ENCODE measurements around the gene CEP131. TPM values are rescaled to one million over a fixed set of nuclear protein-coding genes. Genes with fewer than 3 reads are reported as not detected.
A peak's percentile ranks its signal among the peaks of the same experiment; 100 is the strongest.

Gene CEP131
- total and polyA plus RNA-seq, 2 of the 4 experiments (the other 2 are of a cell fraction), result 4.8 to 9.6 TPM

- CTCF ChIA-PET, result no interaction called here
Observed at GRCh38 chr17:81246679-81247338, 24.0 kb upstream of the CEP131 start.

More at GRCh38 chr17:81246679-81247338, 24.0 kb upstream of the CEP131 start:
- DNase-seq (no peak), ATAC-seq (ENCODE audit: low read depth) (no peak)
- no TSS peak for BruUV-seq (replicated peaks)
- Histone ChIP-seq H3K36me3 (ENCODE audit: control insufficient read depth, insufficient read depth, low read length) (peaks cover 23% of the 10 kb centered on the region), H3K4me1 (ENCODE audit: control insufficient read depth, insufficient read depth, low read length) (peaks cover 7% of the 10 kb centered on the region), H4K91ac (ENCODE audit: insufficient read depth, low read depth, low read length) (no peak overlapping the region), H3K23ac (ENCODE audit: low read depth, low read length) (no peak overlapping the region), H3K14ac (replicated peaks; ENCODE audit: low read depth, low read length) (no peak overlapping the region), H2AK9ac (replicated peaks; ENCODE audit: low read depth, low read length, poor library complexity) (peak overlapping the region; percentile 26), H3K79me1 (ENCODE audit: low read depth in 1 of 2, low read length in 2 of 2) (peaks cover 0 to 28% of the 10 kb centered on the region in 2 experiments; a peak in 3 of 4 replicates), H4K8ac (ENCODE audit: low read depth in 2 of 2, low read length in 2 of 2) (no peak overlapping the region), H4K5ac (ENCODE audit: low read depth, low read length) (no peak overlapping the region), H3K56ac (ENCODE audit: extremely low read depth, insufficient read depth, low read length) (no peak overlapping the region), H2AFZ (replicated peaks; ENCODE audit: low read length, poor library complexity) (no peak overlapping the region), H2BK15ac (ENCODE audit: low read depth, low read length) (no peak overlapping the region), H2BK5ac (ENCODE audit: low read depth, low read length, poor library complexity, severe bottlenecking) (no peak overlapping the region), H3K4ac (ENCODE audit: low read depth, low read length) (no peak overlapping the region), H4K20me1 (ENCODE audit: insufficient read depth, low read length) (peaks cover 22% of the 10 kb centered on the region), H3K27me3 (ENCODE audit: control insufficient read depth, insufficient read depth, low read length) (no peaks in the 10 kb centered on the region), H2AK5ac (ENCODE audit: low read depth, low read length) (no peak overlapping the region), H3K9me3 (ENCODE audit: control insufficient read depth, insufficient read depth, low read length) (no peaks in the 10 kb centered on the region), H2BK120ac (ENCODE audit: low read depth, low read length) (no peak overlapping the region), H3K9me1 (ENCODE audit: insufficient read depth, low read length) (0 out of 2 replicates have a peak, but pooled peaks cover 3% of the 10 kb centered on the region), H3K4me2 (ENCODE audit: low read depth, low read length) (no peak overlapping the region), H2BK20ac (ENCODE audit: low read depth, low read length) (no peak overlapping the region), H3K9ac (ENCODE audit: low read depth, low read length) (no peak overlapping the region), H3K18ac (ENCODE audit: low read depth, low read length) (no peak overlapping the region), H3K27ac (ENCODE audit: insufficient read depth, low read length) (no peak overlapping the region), H3K4me3 (ENCODE audit: insufficient read depth, low read depth, low read length) (no peak overlapping the region)
- POLR2A ChIA-PET (ENCODE audit: unreplicated experiment), result no interaction called here
- dilution Hi-C loops (cut with HindIII; ENCODE audit: low sequenced_read_pairs, unreplicated experiment) (no loop called here), in situ Hi-C loops (cut with MboI; ENCODE audit: low sequenced_read_pairs) (no loop called here), intact Hi-C loops (cut with micrococcal nuclease) (no loop called here)
- 95% methylated on average over 24 of the region's 28 CpGs; no CpG with 5 or more reads in 1 of the 2 experiments for WGBS, 2 experiments (ENCODE audit: extremely low coverage in 2 of 2, insufficient read length in 1 of 2)
- TF ChIP-seq POLR2A (IDR thresholded peaks at IDR 0.05; ENCODE audit: low read depth, low read length) (no peak), NFE2L2 (IDR thresholded peaks at IDR 0.05; ENCODE audit: low read depth, low read length) (no peak)
- TF ChIP-seq, protein P1, sequence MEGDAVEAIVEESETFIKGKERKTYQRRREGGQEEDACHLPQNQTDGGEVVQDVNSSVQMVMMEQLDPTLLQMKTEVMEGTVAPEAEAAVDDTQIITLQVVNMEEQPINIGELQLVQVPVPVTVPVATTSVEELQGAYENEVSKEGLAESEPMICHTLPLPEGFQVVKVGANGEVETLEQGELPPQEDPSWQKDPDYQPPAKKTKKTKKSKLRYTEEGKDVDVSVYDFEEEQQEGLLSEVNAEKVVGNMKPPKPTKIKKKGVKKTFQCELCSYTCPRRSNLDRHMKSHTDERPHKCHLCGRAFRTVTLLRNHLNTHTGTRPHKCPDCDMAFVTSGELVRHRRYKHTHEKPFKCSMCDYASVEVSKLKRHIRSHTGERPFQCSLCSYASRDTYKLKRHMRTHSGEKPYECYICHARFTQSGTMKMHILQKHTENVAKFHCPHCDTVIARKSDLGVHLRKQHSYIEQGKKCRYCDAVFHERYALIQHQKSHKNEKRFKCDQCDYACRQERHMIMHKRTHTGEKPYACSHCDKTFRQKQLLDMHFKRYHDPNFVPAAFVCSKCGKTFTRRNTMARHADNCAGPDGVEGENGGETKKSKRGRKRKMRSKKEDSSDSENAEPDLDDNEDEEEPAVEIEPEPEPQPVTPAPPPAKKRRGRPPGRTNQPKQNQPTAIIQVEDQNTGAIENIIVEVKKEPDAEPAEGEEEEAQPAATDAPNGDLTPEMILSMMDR (conservative IDR thresholded peaks at IDR 0.05; ENCODE audit: low read depth, low read length), result no peak

All from IMR-90 (cell line).